Measurements from ENCODE around the gene MECR.

MECR gene

DNA sequence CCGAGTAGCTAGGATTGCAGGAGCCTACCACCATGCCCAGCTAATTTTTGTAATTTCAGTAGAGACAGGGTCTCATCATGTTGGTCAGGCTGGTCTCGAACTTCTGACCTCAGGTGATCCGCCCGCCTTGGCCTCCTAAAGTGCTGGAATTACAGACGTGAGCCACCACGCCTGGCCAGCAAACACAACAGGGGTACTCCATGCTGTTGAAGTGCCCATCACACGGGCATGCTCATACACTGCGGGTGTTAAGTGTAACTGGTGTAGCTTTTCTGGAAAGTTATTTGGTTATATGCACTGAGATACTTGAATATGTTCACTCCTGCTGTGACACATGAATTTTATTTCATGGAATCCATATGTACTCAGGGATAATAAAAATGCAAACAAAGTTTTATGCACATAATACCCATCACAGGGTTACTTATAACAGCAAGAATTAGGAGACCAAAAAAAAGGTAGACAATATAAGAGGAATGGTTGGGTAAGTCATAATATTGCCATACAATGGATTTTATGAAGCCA is 58.3 kb downstream of the MECR start:
- no peak overlapping the region for H3K9ac ChIP-seq (ENCODE audit: low read depth, low read length)
- no peaks in the 10 kb centered on the region for H3K27me3 ChIP-seq (ENCODE audit: control insufficient read depth, insufficient read depth, low read length)
- H3K4me3 ChIP-seq (ENCODE audit: low read length): no peak overlapping the region
- no peak overlapping the region for H3K4me2 ChIP-seq (ENCODE audit: low read length)
- H3K4me1 ChIP-seq (ENCODE audit: control insufficient read depth, insufficient read depth, low read length): peaks cover 25% of the 10 kb centered on the region
- H3K9me3 ChIP-seq (replicated peaks; ENCODE audit: low read length): no peaks in the 10 kb centered on the region
- H3K36me3 ChIP-seq (ENCODE audit: insufficient read depth, low read length): peaks cover 8% of the 10 kb centered on the region

DNA sequence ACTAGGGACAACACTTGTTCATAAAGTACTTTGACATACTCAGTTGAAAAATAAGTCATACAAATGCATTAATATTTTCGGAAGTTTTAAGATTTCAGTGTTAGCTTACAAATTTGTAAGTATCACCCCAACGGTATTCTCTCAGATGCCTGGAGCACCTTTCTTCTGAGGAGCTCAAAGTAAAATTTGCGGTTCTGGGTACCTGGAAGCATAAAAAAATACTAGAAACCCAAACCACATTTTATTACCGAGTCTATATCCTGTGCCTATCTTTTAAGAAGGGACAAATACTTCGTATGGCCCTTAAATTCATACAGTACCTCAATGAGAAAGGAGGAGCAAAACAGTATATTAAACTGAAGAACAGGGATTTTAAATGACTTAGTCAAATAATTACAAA is 59.2 kb downstream of the MECR start:
- Histone ChIP-seq H3K36me3 (ENCODE audit: insufficient read depth, low read length) (peaks cover 11% of the 10 kb centered on the region), H3K9me3 (replicated peaks; ENCODE audit: low read length) (no peaks in the 10 kb centered on the region), H3K4me2 (ENCODE audit: low read length) (peak overlapping the region; percentile 21), H3K4me3 (ENCODE audit: low read length) (no peak overlapping the region), H3K27me3 (ENCODE audit: control insufficient read depth, insufficient read depth, low read length) (no peaks in the 10 kb centered on the region), H3K4me1 (ENCODE audit: control insufficient read depth, insufficient read depth, low read length) (peaks cover 16% of the 10 kb centered on the region), H3K9ac (ENCODE audit: low read depth, low read length) (no peak overlapping the region)

DNA sequence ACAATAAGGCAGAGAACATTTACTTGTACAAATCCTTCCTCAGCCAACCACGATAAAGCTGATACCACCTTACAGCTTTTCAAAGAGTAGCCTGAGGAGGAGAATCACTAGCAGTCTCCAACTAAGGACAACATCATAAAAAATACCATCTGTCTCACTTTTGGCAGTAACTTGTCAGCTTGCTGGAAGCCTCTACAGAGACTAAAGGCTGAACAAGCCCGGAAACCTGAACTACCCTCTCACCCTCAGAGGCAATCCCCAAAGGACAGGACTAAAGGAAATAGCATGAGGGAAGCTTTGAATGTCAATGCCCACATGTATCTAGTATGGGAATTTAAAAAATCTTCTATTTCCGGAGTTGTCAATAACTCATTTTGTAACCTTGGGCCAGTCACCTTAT is 59.6 kb downstream of the MECR start:
- no peaks in the 10 kb centered on the region for H3K9me3 ChIP-seq (replicated peaks; ENCODE audit: low read length)
- peaks cover 15% of the 10 kb centered on the region for H3K36me3 ChIP-seq (ENCODE audit: insufficient read depth, low read length)
- no peaks in the 10 kb centered on the region for H3K27me3 ChIP-seq (ENCODE audit: control insufficient read depth, insufficient read depth, low read length)
- no peak overlapping the region for H3K4me3 ChIP-seq (ENCODE audit: low read length)
- no peak overlapping the region for H3K9ac ChIP-seq (ENCODE audit: low read depth, low read length)
- H3K4me2 ChIP-seq (ENCODE audit: low read length): peak overlapping the region; percentile 21
- peaks cover 11% of the 10 kb centered on the region for H3K4me1 ChIP-seq (ENCODE audit: control insufficient read depth, insufficient read depth, low read length)

DNA sequence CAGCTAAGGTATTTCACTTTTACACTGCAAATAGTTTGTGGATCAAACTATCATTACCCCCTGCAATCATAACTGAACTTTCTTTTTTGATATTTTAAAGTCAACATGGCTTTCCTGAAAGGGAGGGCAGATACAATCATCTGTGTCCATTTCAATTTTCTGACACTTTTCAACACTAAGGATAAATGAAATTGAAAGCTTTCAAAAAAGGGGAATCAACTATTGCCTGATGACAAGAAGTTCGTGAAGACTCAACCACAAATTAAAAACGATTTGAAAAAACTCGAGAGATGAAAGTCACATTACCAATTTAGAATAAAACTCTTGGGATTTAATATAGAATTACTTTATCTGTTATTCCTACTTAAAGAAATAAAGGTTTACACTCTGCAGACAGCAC is 60.8 kb downstream of the MECR start:
- Histone ChIP-seq H3K4me1 (ENCODE audit: control insufficient read depth, insufficient read depth, low read length) (peaks cover 11% of the 10 kb centered on the region), H3K9ac (ENCODE audit: low read depth, low read length) (no peak overlapping the region), H3K4me2 (ENCODE audit: low read length) (no peak overlapping the region), H3K36me3 (ENCODE audit: insufficient read depth, low read length) (peaks cover 26% of the 10 kb centered on the region), H3K9me3 (replicated peaks; ENCODE audit: low read length) (no peaks in the 10 kb centered on the region), H3K27me3 (ENCODE audit: control insufficient read depth, insufficient read depth, low read length) (no peaks in the 10 kb centered on the region), H3K4me3 (ENCODE audit: low read length) (no peak overlapping the region)

DNA sequence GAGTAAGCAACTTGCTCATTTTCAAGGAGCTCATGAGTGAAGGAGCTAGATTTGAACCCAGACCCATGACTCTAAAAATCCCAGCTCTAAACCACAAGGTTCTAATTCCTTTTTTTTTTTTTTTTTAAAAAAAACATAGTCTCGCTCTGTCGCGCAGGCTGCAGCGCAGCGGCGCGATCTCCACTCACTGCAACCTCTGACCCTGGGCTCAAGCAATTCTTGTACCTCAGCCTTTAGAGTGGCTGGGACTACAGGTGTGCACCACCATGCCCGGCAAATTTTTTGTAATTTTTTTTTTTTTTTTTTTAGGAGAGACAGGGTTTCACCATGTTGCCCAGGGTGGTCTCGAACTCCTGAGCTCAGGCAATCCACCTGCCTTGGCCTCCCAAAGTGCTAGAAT is 62.8 kb downstream of the MECR start:
- Histone ChIP-seq H3K4me1 (ENCODE audit: control insufficient read depth, insufficient read depth, low read length) (peaks cover 11% of the 10 kb centered on the region), H3K27me3 (ENCODE audit: control insufficient read depth, insufficient read depth, low read length) (no peaks in the 10 kb centered on the region), H3K9me3 (replicated peaks; ENCODE audit: low read length) (no peaks in the 10 kb centered on the region), H3K36me3 (ENCODE audit: insufficient read depth, low read length) (peaks cover 46% of the 10 kb centered on the region), H3K4me2 (ENCODE audit: low read length) (no peak overlapping the region), H3K4me3 (ENCODE audit: low read length) (no peak overlapping the region), H3K9ac (ENCODE audit: low read depth, low read length) (no peak overlapping the region)

DNA sequence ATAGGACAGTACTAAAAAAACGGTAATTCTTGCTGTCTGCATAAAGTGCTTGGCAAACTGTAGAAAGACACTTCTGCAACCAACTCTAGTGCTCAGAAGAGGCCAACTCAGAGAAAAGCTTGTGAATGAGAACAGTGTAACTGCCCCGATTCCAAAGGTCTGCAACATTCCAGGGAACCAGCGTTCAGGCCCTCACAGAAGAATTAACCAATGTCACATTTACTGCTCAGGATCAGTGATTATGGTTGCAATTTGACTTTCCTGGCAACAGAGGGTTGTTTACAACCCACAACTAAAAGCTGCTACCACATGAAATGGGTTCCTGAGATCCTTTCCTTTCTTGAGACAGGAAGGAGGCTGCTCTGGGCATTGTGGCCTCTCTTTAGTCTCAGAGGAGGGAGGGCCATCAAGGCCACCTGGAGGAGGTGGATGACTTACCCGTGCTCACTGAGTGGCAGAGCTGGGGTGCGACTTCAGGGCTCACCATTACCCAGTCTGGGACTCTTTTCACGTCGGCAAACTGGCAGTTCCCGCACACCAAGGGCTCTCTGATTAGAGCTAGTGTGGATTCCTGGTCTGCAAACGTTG is 64.3 kb downstream of the MECR start:
- peaks cover 52% of the 10 kb centered on the region for H3K36me3 ChIP-seq (ENCODE audit: insufficient read depth, low read length)
- H3K4me1 ChIP-seq (ENCODE audit: control insufficient read depth, insufficient read depth, low read length): peaks cover 15% of the 10 kb centered on the region
- no peak overlapping the region for H3K9ac ChIP-seq (ENCODE audit: low read depth, low read length)
- H3K4me3 ChIP-seq (ENCODE audit: low read length): no peak overlapping the region
- H3K9me3 ChIP-seq (replicated peaks; ENCODE audit: low read length): no peaks in the 10 kb centered on the region
- H3K4me2 ChIP-seq (ENCODE audit: low read length): no peak overlapping the region
- no peaks in the 10 kb centered on the region for H3K27me3 ChIP-seq (ENCODE audit: control insufficient read depth, insufficient read depth, low read length)

DNA sequence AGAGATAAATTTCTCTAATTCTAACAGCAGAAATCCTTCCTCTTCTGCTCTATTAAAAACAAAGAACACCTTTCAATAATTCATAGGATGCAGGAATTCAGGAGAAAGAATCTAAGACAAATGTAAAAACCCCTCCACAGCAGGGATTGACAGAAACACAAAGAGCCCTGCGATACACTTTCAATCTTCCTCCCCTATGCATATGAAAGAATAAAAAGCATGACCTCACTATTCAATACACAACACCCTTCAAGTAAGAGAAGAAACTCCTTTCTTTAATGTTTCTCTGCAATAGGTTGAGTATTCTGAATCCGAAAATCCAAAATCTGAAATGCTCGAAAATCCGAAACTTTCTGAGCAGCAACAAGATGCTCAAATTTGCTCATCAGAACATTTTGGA is 66.1 kb downstream of the MECR start:
- H3K4me1 ChIP-seq (ENCODE audit: control insufficient read depth, insufficient read depth, low read length): peaks cover 7% of the 10 kb centered on the region
- H3K4me2 ChIP-seq (ENCODE audit: low read length): no peak overlapping the region
- no peaks in the 10 kb centered on the region for H3K9me3 ChIP-seq (replicated peaks; ENCODE audit: low read length)
- H3K4me3 ChIP-seq (ENCODE audit: low read length): no peak overlapping the region
- H3K36me3 ChIP-seq (ENCODE audit: insufficient read depth, low read length): peaks cover 65% of the 10 kb centered on the region
- no peak overlapping the region for H3K9ac ChIP-seq (ENCODE audit: low read depth, low read length)
- no peaks in the 10 kb centered on the region for H3K27me3 ChIP-seq (ENCODE audit: control insufficient read depth, insufficient read depth, low read length)

DNA sequence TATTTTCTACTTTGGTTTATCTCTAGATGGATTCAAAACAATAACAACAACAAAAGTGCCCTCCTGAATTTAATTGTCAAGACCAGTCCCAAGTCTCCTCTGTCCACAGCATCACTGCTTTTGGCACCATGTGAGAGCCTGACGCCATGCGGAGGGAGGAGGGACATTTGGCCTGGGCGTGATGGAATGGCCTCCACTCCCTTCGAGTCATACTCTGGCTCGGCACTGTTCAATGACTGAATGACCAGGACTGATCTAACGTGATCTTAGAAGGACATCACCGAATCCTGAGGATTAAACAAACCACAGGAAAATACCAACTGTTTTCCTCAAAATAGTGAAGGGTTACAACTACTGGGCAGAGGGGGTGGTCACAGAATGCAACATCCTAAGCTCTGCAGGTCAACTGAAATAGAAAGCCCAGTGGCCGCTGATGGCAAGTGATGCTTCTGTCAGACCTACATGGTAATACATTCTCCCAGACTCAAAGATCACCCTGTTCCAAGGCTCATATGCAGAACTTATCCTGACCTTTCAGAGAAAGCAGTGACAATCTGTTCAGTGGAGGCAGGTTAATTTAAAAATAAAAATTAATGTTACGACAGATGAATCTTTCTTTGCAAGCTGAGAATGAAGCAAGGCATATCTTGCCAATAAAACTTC is 68.1 kb downstream of the MECR start:
- Histone ChIP-seq H3K4me1 (ENCODE audit: control insufficient read depth, insufficient read depth, low read length) (peaks cover 7% of the 10 kb centered on the region), H3K4me2 (ENCODE audit: low read length) (peak overlapping the region; percentile 13), H3K4me3 (ENCODE audit: low read length) (no peak overlapping the region), H3K27me3 (ENCODE audit: control insufficient read depth, insufficient read depth, low read length) (no peaks in the 10 kb centered on the region), H3K36me3 (ENCODE audit: insufficient read depth, low read length) (peaks cover 80% of the 10 kb centered on the region), H3K9me3 (replicated peaks; ENCODE audit: low read length) (no peaks in the 10 kb centered on the region), H3K9ac (ENCODE audit: low read depth, low read length) (no peak overlapping the region)

DNA sequence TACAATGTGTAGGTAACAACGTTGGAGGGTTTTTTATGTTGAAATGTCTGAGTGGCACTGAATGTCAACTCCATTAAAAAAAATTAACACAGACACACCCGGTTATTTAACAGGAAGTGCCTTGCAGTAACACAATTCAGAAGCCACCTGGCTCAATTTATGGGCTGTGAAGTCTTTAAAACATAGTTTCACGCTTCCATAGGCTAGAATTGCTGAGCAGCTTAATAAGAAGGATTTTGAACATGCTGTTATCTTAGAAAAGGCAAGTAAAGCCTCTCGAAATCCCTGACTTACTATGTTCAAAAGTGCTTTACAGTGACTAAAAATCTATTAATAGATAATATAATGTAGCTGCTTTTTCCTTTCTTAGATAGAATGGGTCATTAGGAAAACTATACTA is 68.7 kb downstream of the MECR start:
- Histone ChIP-seq H3K9ac (ENCODE audit: low read depth, low read length) (no peak overlapping the region), H3K9me3 (replicated peaks; ENCODE audit: low read length) (no peaks in the 10 kb centered on the region), H3K4me1 (ENCODE audit: control insufficient read depth, insufficient read depth, low read length) (peaks cover 7% of the 10 kb centered on the region), H3K4me2 (ENCODE audit: low read length) (no peak overlapping the region), H3K36me3 (ENCODE audit: insufficient read depth, low read length) (peaks cover 84% of the 10 kb centered on the region), H3K27me3 (ENCODE audit: control insufficient read depth, insufficient read depth, low read length) (no peaks in the 10 kb centered on the region), H3K4me3 (ENCODE audit: low read length) (no peak overlapping the region)

DNA sequence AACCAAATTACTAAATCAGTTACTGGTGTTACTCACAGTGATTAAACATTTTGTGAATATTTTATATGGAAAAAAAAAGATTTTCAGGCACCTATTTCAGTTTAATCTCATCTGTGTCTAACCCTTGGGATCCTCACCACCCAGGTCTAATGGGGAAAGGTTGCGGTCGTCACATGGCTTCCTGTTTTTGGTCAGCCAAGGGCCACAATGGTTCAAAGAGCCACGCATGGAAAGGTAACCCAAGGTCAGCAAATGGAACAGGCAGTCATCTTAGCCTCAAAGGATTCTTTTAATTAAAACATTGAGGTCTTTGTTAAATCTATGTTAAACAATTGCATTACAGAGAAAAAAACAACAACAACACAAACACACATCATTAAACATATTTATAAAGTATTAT is 71.0 kb downstream of the MECR start:
- no peak overlapping the region for H3K4me2 ChIP-seq (ENCODE audit: low read length)
- H3K4me3 ChIP-seq (ENCODE audit: low read length): no peak overlapping the region
- no peak overlapping the region for H3K9ac ChIP-seq (ENCODE audit: low read depth, low read length)
- no peaks in the 10 kb centered on the region for H3K27me3 ChIP-seq (ENCODE audit: control insufficient read depth, insufficient read depth, low read length)
- H3K9me3 ChIP-seq (replicated peaks; ENCODE audit: low read length): no peaks in the 10 kb centered on the region
- peaks cover 7% of the 10 kb centered on the region for H3K4me1 ChIP-seq (ENCODE audit: control insufficient read depth, insufficient read depth, low read length)
- peaks cover 81% of the 10 kb centered on the region for H3K36me3 ChIP-seq (ENCODE audit: insufficient read depth, low read length)

DNA sequence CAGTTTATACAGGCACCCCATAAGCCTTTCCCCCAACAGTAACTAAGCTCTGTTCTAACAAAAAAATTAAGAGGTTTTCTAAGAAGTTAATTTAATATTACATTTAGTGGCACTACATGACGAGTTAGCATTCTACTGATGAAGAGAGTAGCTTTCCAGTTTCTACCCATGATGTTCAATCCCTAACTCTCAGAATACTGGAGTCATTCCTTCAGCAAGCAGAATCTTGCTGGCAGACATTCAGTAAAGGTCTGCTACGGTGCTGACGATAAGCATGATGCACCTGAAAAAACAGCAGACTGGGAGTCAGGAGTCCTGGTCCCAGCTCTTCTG is 73.5 kb downstream of the MECR start:
- Histone ChIP-seq H3K4me1 (ENCODE audit: control insufficient read depth, insufficient read depth, low read length) (peaks cover under 1% of the 10 kb centered on the region), H3K4me3 (ENCODE audit: low read length) (no peak overlapping the region), H3K9me3 (replicated peaks; ENCODE audit: low read length) (no peaks in the 10 kb centered on the region), H3K27me3 (ENCODE audit: control insufficient read depth, insufficient read depth, low read length) (no peaks in the 10 kb centered on the region), H3K9ac (ENCODE audit: low read depth, low read length) (no peak overlapping the region), H3K36me3 (ENCODE audit: insufficient read depth, low read length) (peaks cover 78% of the 10 kb centered on the region), H3K4me2 (ENCODE audit: low read length) (no peak overlapping the region)

Measured in skeletal muscle satellite cell (primary cell).